ENCODE results near the gene MAPT.
A peak's percentile ranks its signal among the peaks of the same experiment; 100 is the strongest.
"Not testable (repeated sequence)": the region's sequence is repeated elsewhere in the genome, so short reads cannot be mapped to it uniquely, and the experiment has no call there.

MAPT gene

GRCh38 chr17:46013502-46014165, 119.3 kb downstream of the MAPT start:
- DNase-seq: peak; percentile 71

- not testable (repeated sequence) for DNase-seq
These were observed 125.1 kb downstream of the MAPT start for GRCh38 chr17:46019408-46019925.

GRCh38 chr17:46020023-46020761, 125.8 kb downstream of the MAPT start:
- DNase-seq: no peak

DNA sequence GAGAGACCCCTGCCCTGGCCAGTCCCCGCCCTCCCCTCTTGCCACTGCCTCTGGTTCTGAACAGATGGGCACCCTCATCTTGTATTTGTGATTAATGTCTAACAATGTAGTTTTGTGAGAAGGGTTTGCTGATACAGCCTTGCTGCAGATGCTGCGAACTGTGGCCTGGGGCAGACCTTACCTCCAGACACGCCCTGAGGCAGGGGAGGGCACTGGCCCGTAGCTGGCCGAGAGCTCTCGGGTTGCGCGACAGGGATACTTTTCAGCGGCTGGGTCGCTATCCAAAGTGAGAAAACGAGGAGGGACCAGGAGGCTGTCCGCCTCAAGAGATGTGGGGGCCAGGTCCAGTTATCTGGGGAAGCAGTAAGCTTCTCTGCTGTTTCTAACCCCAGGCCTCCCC, 126.6 kb downstream of the MAPT start:
- DNase-seq: no peak

DNA sequence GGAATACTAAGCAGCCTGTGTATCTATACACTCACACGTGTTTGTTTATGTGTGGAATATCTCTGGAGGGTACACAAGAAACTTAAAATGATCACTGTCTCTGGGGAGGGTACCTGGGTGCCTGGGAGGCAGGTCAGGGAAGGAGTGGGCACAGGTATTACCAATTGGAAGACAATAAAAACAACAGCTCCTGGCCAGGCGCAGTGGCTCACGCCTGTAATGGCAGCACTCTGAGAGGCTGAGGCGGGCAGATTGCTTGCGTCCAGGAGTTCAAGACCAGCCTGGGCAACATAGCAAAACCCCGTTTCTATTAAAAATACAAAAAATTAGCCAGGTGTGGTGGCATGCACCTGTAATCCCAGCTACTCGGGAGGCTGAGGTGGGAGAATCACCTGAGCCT, 129.0 kb downstream of the MAPT start:
- not testable (repeated sequence) for DNase-seq

GRCh38 chr17:46023783-46024388, 129.5 kb downstream of the MAPT start:
- DNase-seq: no peak

DNA sequence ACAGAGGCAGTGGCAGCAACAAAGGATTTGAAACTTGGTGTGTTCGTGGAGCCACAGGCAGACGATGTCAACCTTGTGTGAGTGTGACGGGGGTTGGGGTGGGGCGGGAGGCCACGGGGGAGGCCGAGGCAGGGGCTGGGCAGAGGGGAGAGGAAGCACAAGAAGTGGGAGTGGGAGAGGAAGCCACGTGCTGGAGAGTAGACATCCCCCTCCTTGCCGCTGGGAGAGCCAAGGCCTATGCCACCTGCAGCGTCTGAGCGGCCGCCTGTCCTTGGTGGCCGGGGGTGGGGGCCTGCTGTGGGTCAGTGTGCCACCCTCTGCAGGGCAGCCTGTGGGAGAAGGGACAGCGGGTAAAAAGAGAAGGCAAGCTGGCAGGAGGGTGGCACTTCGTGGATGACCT, 130.2 kb downstream of the MAPT start:
- DNase-seq: no peak

DNA sequence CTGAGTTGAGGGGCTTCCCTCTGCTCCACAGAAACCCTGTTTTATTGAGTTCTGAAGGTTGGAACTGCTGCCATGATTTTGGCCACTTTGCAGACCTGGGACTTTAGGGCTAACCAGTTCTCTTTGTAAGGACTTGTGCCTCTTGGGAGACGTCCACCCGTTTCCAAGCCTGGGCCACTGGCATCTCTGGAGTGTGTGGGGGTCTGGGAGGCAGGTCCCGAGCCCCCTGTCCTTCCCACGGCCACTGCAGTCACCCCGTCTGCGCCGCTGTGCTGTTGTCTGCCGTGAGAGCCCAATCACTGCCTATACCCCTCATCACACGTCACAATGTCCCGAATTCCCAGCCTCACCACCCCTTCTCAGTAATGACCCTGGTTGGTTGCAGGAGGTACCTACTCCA, 130.7 kb downstream of the MAPT start:
- no peak for DNase-seq

DNA sequence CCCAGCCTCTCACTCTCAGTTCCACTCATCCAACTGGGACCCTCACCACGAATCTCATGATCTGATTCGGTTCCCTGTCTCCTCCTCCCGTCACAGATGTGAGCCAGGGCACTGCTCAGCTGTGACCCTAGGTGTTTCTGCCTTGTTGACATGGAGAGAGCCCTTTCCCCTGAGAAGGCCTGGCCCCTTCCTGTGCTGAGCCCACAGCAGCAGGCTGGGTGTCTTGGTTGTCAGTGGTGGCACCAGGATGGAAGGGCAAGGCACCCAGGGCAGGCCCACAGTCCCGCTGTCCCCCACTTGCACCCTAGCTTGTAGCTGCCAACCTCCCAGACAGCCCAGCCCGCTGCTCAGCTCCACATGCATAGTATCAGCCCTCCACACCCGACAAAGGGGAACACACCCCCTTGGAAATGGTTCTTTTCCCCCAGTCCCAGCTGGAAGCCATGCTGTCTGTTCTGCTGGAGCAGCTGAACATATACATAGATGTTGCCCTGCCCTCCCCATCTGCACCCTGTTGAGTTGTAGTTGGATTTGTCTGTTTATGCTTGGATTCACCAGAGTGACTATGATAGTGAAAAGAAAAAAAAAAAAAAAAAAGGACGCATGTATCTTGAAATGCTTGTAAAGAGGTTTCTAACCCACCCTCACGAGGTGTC, 131.3 kb downstream of the MAPT start:
- DNase-seq: no peak

GRCh38 chr17:46026166-46027047, 132.1 kb downstream of the MAPT start:
- no peak for DNase-seq

GRCh38 chr17:46027048-46027975, 133.0 kb downstream of the MAPT start:
- no peak for DNase-seq

- DNase-seq: no peak
These were observed 133.6 kb downstream of the MAPT start for GRCh38 chr17:46027976-46028325.

DNA sequence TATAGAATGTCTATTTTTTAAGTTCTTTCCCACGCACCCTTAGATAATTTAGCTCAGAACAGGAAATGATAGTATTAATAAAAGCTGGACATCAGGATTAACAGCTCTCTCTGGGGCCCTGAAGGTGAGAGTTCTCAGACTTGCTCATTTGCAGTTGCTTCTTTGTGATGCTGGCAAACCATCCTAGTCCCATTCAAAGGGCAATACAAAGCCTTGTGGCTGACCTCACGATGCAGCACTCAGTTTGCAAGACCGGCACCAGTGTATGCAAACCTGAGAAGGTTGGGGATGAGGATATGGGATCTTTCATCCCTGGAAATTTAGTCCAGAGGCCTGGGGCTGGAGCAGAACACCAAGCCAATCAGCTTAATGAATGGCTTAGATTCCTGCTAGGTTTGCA, 134.0 kb downstream of the MAPT start:
- no peak for DNase-seq

- DNase-seq: no peak
These were observed 134.7 kb downstream of the MAPT start for GRCh38 chr17:46028981-46029565.

- no peak for DNase-seq
These were observed 135.3 kb downstream of the MAPT start for GRCh38 chr17:46029627-46030026.

- no peak for DNase-seq
These were observed 136.4 kb downstream of the MAPT start for GRCh38 chr17:46030752-46031151.

GRCh38 chr17:46031440-46031839, 137.1 kb downstream of the MAPT start:
- DNase-seq: no peak

- no peak for DNase-seq
These were observed 137.6 kb downstream of the MAPT start for GRCh38 chr17:46031920-46032319.

DNA sequence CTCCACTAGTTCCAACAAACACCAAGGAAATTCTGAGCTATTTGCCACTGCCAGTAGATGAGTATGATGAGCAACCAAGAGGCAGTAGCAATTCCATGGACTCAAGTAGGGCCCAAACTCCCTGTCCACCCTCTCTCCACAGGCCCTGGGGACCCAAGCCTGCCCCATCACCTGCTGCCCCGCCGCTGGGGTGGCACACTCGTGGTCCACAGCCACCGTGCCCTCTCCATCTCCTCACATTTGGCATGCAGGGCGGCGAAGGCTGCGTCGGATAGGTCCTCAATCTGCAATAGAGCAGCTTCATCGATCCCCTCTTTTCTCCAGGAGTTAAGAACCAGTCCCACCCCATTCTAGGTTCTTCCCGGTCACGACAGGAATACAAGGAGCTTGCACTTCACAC, 138.6 kb downstream of the MAPT start:
- DNase-seq: no peak

DNA sequence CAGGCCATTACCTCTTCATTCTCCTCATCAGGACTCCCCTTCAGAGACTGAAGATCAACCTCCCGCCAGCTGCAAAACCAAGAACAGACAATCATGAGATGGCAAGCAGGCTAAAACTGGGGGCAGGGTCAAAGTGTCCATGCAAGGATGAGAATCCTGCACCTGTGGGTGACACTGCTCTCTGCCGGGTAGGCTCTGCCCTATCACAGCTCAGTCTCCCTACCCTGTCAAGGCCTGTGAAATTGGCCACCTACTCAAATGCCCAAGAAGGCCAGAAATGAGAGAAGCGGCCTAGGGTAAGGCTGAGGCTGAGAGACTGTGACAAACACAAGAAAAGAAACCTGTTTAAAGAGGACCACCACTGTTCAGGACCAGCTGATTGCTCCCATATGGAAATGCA, 139.0 kb downstream of the MAPT start:
- no peak for DNase-seq

Measured in EL (cell line).